ENCODE data around the gene THG1L.

GRCh38 chr5:157756122-157756521 lies 24.9 kb downstream of the THG1L start:
- TF ChIP-seq CTCF (IDR thresholded peaks at IDR 0.05 in 2 of 3, conservative IDR thresholded peaks at IDR 0.05 in 1 of 3; ENCODE audit: control insufficient read depth in 2 of 3, extremely low read depth in 1 of 3, insufficient read depth in 1 of 3, low read depth in 3 of 3, low read length in 3 of 3): no peak
- no peak for TF ChIP-seq CEBPZ (IDR thresholded peaks at IDR 0.05; ENCODE audit: low read depth, low read length)
- no peak for TF ChIP-seq RAD51 (IDR thresholded peaks at IDR 0.05)
- no peak for TF ChIP-seq SIN3A (IDR thresholded peaks at IDR 0.05; ENCODE audit: low read depth, low read length)
- no peak for TF ChIP-seq NR2C1 (IDR thresholded peaks at IDR 0.05)
- TF ChIP-seq TCF12 (IDR thresholded peaks at IDR 0.05; ENCODE audit: low read depth, low read length): no peak
- no peak for TF ChIP-seq EZH2 (IDR thresholded peaks at IDR 0.05; ENCODE audit: borderline replicate concordance, control insufficient read depth, low read depth, low read length)
- no peak for TF ChIP-seq IRF3 (IDR thresholded peaks at IDR 0.05)
- no peak for TF ChIP-seq KDM1A (IDR thresholded peaks at IDR 0.05; ENCODE audit: borderline replicate concordance)
- TF ChIP-seq NFXL1 (IDR thresholded peaks at IDR 0.05; ENCODE audit: borderline replicate concordance): no peak
- TF ChIP-seq EP300 (IDR thresholded peaks at IDR 0.05; ENCODE audit: borderline replicate concordance in 1 of 2, control insufficient read depth in 1 of 2, low read depth in 2 of 2, low read length in 2 of 2): no peak

All from GM12878 (cell line).